Tibial artery (tissue), 4 donors: ENCODE results near the gene CCL27.
A peak's percentile ranks its signal among the peaks of the same experiment; 100 is the strongest.

Experiments used
- DNase-seq, 2 donors: peaks; one replicate each; pipeline ENCODE4 v3.0.0-alpha.2; 2019
- H3K27ac ChIP-seq, 2 donors: fragments of 200-600 bp; sonication (generic) in 1 of 2; 1 replicate in 1 of 2; 2 replicates in 1 of 2; pipeline ENCODE4 v1.5.1; 2018 to 2019; ENCODE audit warnings: mild to moderate bottlenecking in 1 of 2
- H3K27me3 ChIP-seq, 2 donors: fragments of 200-600 bp; sonication (generic) in 1 of 2; one replicate each; pipeline versions ENCODE4 v1.5.1 to v1.6.0; 2016 to 2019
- H3K36me3 ChIP-seq, 3 donors: fragments of 200-600 bp; sonication (generic) in 2 of 3; one replicate each; pipeline ENCODE4 v1.5.1; 2016 to 2019; ENCODE audit warnings: mild to moderate bottlenecking in 2 of 3
- H3K4me1 ChIP-seq, 4 donors: fragments of 200-600 bp; sonication (generic) in 2 of 4; 1 replicate in 3 of 4; 2 replicates in 1 of 4; pipeline ENCODE4 v1.5.1; 2016 to 2019
- H3K4me3 ChIP-seq, 2 donors: fragments of 200-600 bp; sonication (generic) in 1 of 2; 1 replicate in 1 of 2; 2 replicates in 1 of 2; pipeline ENCODE4 v1.5.1; 2018 to 2019; ENCODE audit warnings: mild to moderate bottlenecking in 2 of 2
- H3K9me3 ChIP-seq, 3 donors: fragments of 200-600 bp; sonication (generic) in 1 of 3; one replicate each; pipeline ENCODE4 v1.5.1; 2016 to 2019
- intact Hi-C: fragments of 100-400 bp; cut with DNase I; formaldehyde crosslinking; loops from one replicate; pipeline ENCODE4 v1.15.0; 2023; ENCODE audit warnings: low total_unique reads
- TF ChIP-seq, protein P1 (sequence below), 2 experiments: fragments of 200-600 bp in 1 of 2; fragments of 450-650 bp in 1 of 2; IDR thresholded peaks; one replicate each; pipeline ENCODE4 v1.5.1; 2017 to 2019; ENCODE audit warnings: antibody characterized with exemption in 2 of 2, mild to moderate bottlenecking in 1 of 2, moderate library complexity in 1 of 2

The CCL27 gene

GRCh38 chr9:34634551-34635248, 27.8 kb downstream of the CCL27 start:
- no peak overlapping the region for H3K27ac ChIP-seq
- intact Hi-C loops, result no loop called here
- H3K27me3 ChIP-seq, result peaks cover 0 to 13% of the 10 kb centered on the region in 2 donors
- TF ChIP-seq, protein P1, sequence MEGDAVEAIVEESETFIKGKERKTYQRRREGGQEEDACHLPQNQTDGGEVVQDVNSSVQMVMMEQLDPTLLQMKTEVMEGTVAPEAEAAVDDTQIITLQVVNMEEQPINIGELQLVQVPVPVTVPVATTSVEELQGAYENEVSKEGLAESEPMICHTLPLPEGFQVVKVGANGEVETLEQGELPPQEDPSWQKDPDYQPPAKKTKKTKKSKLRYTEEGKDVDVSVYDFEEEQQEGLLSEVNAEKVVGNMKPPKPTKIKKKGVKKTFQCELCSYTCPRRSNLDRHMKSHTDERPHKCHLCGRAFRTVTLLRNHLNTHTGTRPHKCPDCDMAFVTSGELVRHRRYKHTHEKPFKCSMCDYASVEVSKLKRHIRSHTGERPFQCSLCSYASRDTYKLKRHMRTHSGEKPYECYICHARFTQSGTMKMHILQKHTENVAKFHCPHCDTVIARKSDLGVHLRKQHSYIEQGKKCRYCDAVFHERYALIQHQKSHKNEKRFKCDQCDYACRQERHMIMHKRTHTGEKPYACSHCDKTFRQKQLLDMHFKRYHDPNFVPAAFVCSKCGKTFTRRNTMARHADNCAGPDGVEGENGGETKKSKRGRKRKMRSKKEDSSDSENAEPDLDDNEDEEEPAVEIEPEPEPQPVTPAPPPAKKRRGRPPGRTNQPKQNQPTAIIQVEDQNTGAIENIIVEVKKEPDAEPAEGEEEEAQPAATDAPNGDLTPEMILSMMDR (IDR thresholded peaks at IDR 0.05), result no peak
- no peaks in the 10 kb centered on the region for H3K9me3 ChIP-seq
- no peak overlapping the region for H3K4me3 ChIP-seq
- DNase-seq, result no peak
- H3K36me3 ChIP-seq, result peaks cover 0 to 7% (median 0%) of the 10 kb centered on the region in 3 donors
- peaks cover 0 to 29% (median 23%) of the 10 kb centered on the region in 4 donors for H3K4me1 ChIP-seq

DNA sequence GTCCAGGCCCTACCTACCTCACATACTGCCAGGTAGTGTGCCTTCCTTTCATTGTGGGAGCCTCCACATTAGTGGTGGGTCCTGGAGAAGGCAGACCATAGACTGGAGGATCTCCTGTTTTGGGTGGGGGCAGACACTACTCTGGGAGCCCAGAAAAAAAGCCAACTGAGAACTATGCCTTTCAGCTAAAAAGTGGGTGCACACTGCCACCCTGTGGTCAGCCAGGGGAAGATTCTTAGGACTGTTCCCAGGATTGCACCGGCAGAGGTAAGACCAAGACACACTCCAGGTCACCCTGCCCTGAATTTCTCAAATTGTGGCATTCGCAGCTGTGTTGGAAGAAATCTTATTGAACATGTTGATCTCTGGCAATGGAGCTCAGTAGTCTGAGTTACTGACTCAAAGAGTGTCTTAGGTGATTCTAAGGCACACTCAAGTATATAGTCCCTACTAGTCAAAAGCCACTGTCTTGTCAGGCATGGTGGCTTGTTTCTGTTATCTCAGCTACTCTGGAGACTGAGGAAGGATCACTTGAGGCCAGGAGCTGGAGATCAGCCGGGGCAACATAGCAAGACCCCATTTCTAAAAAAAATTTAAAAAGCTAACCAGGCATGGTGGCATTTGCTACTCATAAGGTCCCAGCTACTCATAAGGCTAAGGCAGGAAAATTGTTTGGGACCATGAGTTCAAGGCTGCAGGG, 28.5 kb downstream of the CCL27 start:
- Histone ChIP-seq H3K9me3 (no peaks in the 10 kb centered on the region), H3K4me3 (no peak overlapping the region), H3K36me3 (peaks cover 0 to 7% (median 0%) of the 10 kb centered on the region in 3 donors), H3K27me3 (peaks cover 5 to 20% of the 10 kb centered on the region in 2 donors), H3K4me1 (peaks cover 0 to 34% (median 28%) of the 10 kb centered on the region in 4 donors), H3K27ac (no peak overlapping the region)
- TF ChIP-seq, protein P1 (IDR thresholded peaks at IDR 0.05), result peak; percentile 76 to 80
- no peak for DNase-seq
- intact Hi-C loops, result loop anchor here (2.0 kb wide), 1 partner anchor 21 kb away; the partner anchor contains the start of gene RPP25L

DNA sequence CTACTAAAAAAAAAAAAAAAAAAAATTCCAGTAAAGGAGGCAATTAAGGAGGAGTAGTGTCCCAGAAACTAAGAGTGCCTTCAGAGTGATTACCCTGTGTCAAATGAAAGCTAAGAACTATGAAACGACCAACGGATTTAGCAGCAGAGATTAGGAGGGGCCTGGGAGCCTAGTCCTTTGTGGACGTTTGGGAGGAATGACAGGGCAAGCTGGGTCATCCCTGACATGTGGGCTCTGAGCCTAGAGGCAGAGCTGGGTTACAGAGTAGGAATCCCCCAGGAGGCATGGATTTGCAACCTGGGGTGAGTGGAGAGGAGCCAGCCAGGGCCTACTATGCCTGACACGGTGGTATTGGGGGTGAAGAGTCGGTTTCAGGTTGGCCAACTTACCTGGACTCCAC, 29.3 kb downstream of the CCL27 start:
- peaks cover 5 to 27% of the 10 kb centered on the region in 2 donors for H3K27me3 ChIP-seq
- H3K36me3 ChIP-seq, result peaks cover 0 to 7% (median 0%) of the 10 kb centered on the region in 3 donors
- TF ChIP-seq, protein P1 (IDR thresholded peaks at IDR 0.05), result no peak
- intact Hi-C loops, result loop anchor here (2.0 kb wide), 1 partner anchor 20 kb away; the partner anchor contains the start of gene RPP25L
- no peak for DNase-seq
- no peaks in the 10 kb centered on the region for H3K9me3 ChIP-seq
- no peak overlapping the region for H3K4me3 ChIP-seq
- H3K27ac ChIP-seq, result no peak overlapping the region
- H3K4me1 ChIP-seq, result peaks cover 0 to 35% (median 31%) of the 10 kb centered on the region in 4 donors

DNA sequence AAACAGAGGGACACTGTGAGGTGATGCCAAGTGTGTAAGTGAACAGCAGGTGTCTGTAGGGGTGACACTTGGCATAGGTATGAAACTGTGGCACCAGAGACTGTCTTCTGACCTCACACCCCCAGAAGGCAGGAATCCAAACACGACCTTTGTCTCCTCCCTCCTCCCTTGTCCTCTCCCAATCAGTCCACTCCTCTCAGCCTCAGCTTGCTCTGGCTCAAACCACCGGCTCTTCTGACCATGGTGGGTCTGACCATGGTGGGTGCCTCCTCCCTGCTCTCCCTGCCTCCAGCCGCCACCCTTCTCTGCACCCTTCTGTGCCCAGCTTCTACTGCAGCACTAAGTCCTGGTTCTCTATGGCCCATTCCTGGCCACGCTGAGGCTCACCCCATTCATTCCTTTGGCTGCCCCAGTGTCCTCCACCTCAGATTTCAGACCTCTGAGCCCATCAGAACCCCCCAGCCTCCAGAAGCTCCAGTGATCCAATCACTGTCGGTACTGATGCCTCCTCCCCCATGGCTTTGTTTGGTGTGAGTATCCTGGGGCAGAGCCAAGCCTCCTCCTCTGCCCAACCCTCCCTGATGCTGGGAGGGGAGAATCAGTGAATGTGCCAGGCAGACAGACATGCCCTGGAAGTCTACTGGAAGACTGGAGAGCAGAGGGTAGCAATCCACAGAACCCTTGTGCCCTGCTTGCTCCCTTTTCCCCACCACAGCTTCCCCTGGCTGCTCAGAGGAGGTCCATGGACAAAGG, 31.9 kb downstream of the CCL27 start:
- TF ChIP-seq, protein P1 (IDR thresholded peaks at IDR 0.05), result no peak
- intact Hi-C loops, result no loop called here
- no peak overlapping the region for H3K4me3 ChIP-seq
- peaks cover 0 to 17% (median 16%) of the 10 kb centered on the region in 4 donors for H3K4me1 ChIP-seq
- H3K36me3 ChIP-seq, result peaks cover 0 to 6% (median 0%) of the 10 kb centered on the region in 3 donors
- H3K27ac ChIP-seq, result no peak overlapping the region
- no peaks in the 10 kb centered on the region for H3K9me3 ChIP-seq
- no peak for DNase-seq
- peaks cover 5 to 53% of the 10 kb centered on the region in 2 donors for H3K27me3 ChIP-seq

DNA sequence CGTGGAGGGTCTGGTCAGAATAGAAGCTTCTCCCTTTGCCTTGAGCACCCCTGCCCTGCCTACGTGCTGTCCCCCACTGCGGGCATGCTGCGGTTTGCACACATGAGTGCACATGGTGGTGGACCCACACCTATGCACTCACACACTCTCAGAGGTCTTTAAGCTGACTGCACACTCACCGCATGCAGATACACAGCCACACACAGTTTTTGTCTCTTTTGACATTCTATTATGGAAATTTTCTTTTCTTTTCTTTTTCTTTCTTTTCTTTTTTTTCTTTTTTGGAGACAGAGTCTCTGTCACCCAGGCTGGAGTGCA, 33.0 kb downstream of the CCL27 start:
- no peaks in the 10 kb centered on the region for H3K36me3 ChIP-seq
- no peak for DNase-seq
- no peak overlapping the region for H3K4me3 ChIP-seq
- peaks cover 5 to 64% of the 10 kb centered on the region in 2 donors for H3K27me3 ChIP-seq
- TF ChIP-seq, protein P1 (IDR thresholded peaks at IDR 0.05), result no peak
- no peak overlapping the region for H3K27ac ChIP-seq
- no peaks in the 10 kb centered on the region for H3K9me3 ChIP-seq
- peaks cover 0 to 16% (median 14%) of the 10 kb centered on the region in 4 donors for H3K4me1 ChIP-seq
- intact Hi-C loops, result no loop called here
